ENCODE data around the gene EVC. TPM values are rescaled to one million over a fixed set of nuclear protein-coding genes. Genes with fewer than 3 reads are reported as not detected.
A peak's percentile ranks its signal among the peaks of the same experiment; 100 is the strongest.

Gene EVC
- total and polyA plus RNA-seq, 8 donors, result 18.8 to 36.2 (median 31.3) TPM

DNA sequence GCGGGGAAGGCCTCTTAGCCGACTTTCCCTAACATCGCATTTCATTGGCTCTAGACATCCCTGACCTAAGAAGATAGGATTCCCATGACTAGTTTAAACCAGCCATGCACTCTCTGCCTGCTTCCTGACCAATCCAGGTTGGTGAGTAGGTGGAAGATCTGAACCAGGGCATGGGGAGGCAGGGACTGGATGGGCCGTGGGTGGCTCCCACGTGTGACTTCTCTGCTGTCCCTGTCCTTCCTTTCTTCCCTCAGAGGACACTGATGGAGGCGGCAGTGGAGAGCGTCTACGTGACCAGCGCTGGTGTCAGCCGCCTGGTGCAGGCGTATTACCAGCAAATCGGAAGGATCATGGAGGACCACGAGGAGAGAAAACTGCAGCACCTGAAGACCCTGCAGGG lies 90.7 kb downstream of the EVC start:
- no peaks in the 10 kb centered on the region for H3K27me3 ChIP-seq
- H3K4me1 ChIP-seq, result no peaks in the 10 kb centered on the region
- no peak overlapping the region for H3K4me3 ChIP-seq
- no peak overlapping the region for H3K27ac ChIP-seq
- TF ChIP-seq, protein P1, sequence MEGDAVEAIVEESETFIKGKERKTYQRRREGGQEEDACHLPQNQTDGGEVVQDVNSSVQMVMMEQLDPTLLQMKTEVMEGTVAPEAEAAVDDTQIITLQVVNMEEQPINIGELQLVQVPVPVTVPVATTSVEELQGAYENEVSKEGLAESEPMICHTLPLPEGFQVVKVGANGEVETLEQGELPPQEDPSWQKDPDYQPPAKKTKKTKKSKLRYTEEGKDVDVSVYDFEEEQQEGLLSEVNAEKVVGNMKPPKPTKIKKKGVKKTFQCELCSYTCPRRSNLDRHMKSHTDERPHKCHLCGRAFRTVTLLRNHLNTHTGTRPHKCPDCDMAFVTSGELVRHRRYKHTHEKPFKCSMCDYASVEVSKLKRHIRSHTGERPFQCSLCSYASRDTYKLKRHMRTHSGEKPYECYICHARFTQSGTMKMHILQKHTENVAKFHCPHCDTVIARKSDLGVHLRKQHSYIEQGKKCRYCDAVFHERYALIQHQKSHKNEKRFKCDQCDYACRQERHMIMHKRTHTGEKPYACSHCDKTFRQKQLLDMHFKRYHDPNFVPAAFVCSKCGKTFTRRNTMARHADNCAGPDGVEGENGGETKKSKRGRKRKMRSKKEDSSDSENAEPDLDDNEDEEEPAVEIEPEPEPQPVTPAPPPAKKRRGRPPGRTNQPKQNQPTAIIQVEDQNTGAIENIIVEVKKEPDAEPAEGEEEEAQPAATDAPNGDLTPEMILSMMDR (IDR thresholded peaks at IDR 0.05), result no peak
- H3K9me3 ChIP-seq, result no peaks in the 10 kb centered on the region
- intact Hi-C loops (cut with DNase I), result no loop called here
- H3K36me3 ChIP-seq, result peaks cover 0 to 26% of the 10 kb centered on the region in 2 donors
- DNase-seq, result no peak
- ATAC-seq, result no peak

DNA sequence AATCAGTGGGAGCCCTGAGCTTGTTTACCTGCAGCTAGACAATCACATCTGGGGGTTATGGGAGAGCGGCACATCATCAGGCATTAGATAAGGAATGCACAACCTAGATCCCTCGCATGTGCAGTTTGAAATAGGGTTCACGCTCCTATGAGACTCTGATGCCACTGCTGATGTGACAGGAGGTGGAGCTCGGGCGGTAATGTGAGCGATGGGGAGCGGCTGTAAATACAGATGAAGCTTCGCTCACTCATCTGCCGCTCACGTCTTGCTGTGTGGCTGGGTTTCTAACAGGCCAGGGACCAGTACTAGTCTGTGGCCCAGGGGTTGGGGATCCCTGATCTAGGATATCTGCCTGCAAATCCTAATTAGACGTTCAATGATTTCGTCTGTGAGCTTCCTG lies 91.6 kb downstream of the EVC start:
- Histone ChIP-seq H3K36me3 (peaks cover 0 to 19% of the 10 kb centered on the region in 2 donors), H3K27ac (no peak overlapping the region), H3K4me1 (no peaks in the 10 kb centered on the region), H3K4me3 (no peak overlapping the region), H3K27me3 (no peaks in the 10 kb centered on the region), H3K9me3 (no peaks in the 10 kb centered on the region)
- ATAC-seq (no peak), DNase-seq (no peak)
- intact Hi-C loops (cut with DNase I), result no loop called here
- TF ChIP-seq, protein P1 (IDR thresholded peaks at IDR 0.05), result no peak

DNA sequence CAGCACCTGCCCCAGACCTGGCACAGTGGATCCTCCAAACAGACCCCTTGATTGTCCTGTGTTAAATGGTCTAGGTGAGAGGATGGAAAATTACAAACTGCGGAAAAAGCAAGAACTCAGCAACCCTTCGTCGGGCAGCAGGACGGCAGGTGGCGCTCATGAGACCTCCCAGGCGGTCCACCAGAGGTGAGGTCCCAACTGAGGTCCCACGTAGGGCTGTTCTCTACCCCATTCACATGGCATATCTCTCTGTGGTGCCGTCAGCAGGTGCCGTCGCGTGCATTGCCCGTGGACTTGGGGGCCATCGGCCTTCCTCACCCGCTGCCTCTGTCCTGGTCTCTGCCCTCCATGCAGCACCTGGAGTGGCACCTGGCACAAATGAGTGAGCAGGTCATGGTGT lies 93.7 kb downstream of the EVC start:
- Histone ChIP-seq H3K27ac (no peak overlapping the region), H3K36me3 (peaks cover 0 to 26% of the 10 kb centered on the region in 2 donors), H3K4me1 (no peaks in the 10 kb centered on the region), H3K4me3 (no peak overlapping the region), H3K27me3 (no peaks in the 10 kb centered on the region), H3K9me3 (no peaks in the 10 kb centered on the region)
- no peak for ATAC-seq
- TF ChIP-seq, protein P1 (IDR thresholded peaks at IDR 0.05), result no peak
- DNase-seq, result no peak
- intact Hi-C loops (cut with DNase I), result no loop called here

DNA sequence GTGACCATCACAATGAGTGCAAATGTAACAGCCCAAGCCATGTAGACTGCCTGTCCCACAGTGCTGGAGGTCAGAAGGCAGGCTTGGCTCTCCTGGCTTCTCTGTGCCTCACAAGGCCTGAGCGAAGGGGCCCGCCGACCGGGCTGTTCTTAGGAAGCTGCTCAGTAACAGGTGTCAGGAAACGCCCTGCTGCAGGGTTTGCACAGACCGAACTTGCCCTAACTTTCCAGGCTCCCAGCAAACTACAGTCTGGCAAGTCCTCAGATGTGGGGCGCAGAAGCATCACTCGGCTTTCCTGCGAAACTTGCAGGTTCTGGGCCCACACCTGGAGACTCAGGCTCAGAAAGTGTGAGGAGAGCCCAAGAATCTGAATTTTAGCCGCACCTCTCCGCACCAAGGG lies 94.3 kb downstream of the EVC start:
- TF ChIP-seq, protein P1 (IDR thresholded peaks at IDR 0.05), result no peak
- Histone ChIP-seq H3K36me3 (peaks cover 0 to 32% of the 10 kb centered on the region in 2 donors), H3K9me3 (no peaks in the 10 kb centered on the region), H3K27me3 (no peaks in the 10 kb centered on the region), H3K4me3 (no peak overlapping the region), H3K4me1 (no peaks in the 10 kb centered on the region), H3K27ac (no peak overlapping the region)
- ATAC-seq (no peak), DNase-seq (no peak)
- intact Hi-C loops (cut with DNase I), result no loop called here

DNA sequence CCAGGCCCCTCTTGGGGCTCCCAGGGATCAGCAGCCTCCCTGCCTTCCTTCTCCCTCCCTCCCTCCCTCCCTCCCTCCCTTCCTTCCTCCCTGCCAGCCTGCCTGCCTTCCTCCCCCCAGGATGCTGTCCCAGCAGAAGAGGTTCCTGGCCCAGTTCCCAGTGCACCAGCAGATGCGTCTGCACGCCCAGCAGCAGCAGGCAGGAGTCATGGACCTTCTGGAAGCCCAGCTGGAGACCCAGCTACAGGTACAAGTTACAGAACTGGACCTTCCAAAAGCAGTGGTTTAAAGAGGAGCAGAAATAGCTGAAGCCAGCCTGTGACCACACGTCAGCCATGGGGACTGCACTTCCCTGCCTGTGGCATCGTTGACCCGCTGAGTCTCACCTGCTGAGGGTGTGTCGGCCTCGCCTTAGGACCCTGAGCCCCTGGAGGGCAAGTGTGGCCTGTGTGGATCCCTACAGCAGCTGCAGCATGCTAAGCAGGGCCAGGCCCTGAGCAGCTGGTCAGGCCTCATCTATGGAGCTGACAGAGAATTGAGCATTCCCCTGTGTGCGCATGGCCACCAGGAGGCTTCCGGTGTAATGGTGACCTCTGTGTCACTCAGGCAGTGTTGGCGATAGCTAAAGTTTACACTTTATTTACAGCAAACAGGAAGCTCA lies 97.2 kb downstream of the EVC start:
- Histone ChIP-seq H3K27me3 (no peaks in the 10 kb centered on the region), H3K4me1 (no peaks in the 10 kb centered on the region), H3K36me3 (peaks cover 0 to 44% of the 10 kb centered on the region in 2 donors), H3K9me3 (no peaks in the 10 kb centered on the region), H3K27ac (no peak overlapping the region), H3K4me3 (no peak overlapping the region)
- intact Hi-C loops (cut with DNase I), result no loop called here
- TF ChIP-seq, protein P1 (IDR thresholded peaks at IDR 0.05), result no peak
- ATAC-seq, result no peak
- DNase-seq, result peak in 1 of 4 donors; percentile 48

All from left lung (tissue), 10 donors.